Neuronal stem cell (in vitro differentiated cells): ENCODE measurements around the gene CXCR3. TPM values are rescaled to one million over a fixed set of nuclear protein-coding genes. Genes with fewer than 3 reads are reported as not detected.

ENCODE experiments used
- DNase-seq: peaks from one replicate; pipeline ENCODE4 v3.0.0-alpha.2; 2013; ENCODE audit warnings: low spot score
- H2AFZ ChIP-seq: one replicate; pipeline ENCODE4 v1.6.1; 2013; ENCODE audit warnings: mild to moderate bottlenecking, low read length, inconsistent platforms
- H2AK5ac ChIP-seq: 2 replicates; pipeline ENCODE4 v1.6.1; 2013; ENCODE audit warnings: low read depth, mild to moderate bottlenecking, inconsistent platforms, low read length, moderate library complexity, mixed read lengths
- H2BK120ac ChIP-seq: 2 replicates; pipeline ENCODE4 v1.6.1; 2013; ENCODE audit warnings: low read depth, mild to moderate bottlenecking, inconsistent platforms, low read length, moderate library complexity, mixed read lengths
- H2BK12ac ChIP-seq: one replicate; pipeline ENCODE4 v1.6.1; 2013; ENCODE audit warnings: low read length, inconsistent platforms
- H2BK15ac ChIP-seq: 2 replicates; pipeline ENCODE4 v1.6.1; 2013; ENCODE audit warnings: mild to moderate bottlenecking, low read length, inconsistent platforms, mixed read lengths
- H2BK5ac ChIP-seq: one replicate; pipeline ENCODE4 v1.6.1; 2013; ENCODE audit warnings: inconsistent platforms, mild to moderate bottlenecking, low read length, moderate library complexity
- H3K14ac ChIP-seq: one replicate; pipeline ENCODE4 v1.6.1; 2013; ENCODE audit warnings: low read length, inconsistent platforms
- H3K18ac ChIP-seq: 2 replicates; pipeline ENCODE4 v1.6.1; 2013; ENCODE audit warnings: low read length, inconsistent platforms
- H3K23ac ChIP-seq: 2 replicates; pipeline ENCODE4 v1.6.1; 2013; ENCODE audit warnings: low read depth, mild to moderate bottlenecking, mixed read lengths, low read length, inconsistent platforms; ENCODE audit not compliant: poor library complexity
- H3K27ac ChIP-seq: replicated peaks from 3 replicates; pipeline ENCODE4 v1.5.1; 2013; ENCODE audit warnings: low read length, inconsistent platforms
- H3K27me3 ChIP-seq, 3 experiments: 2 replicates each; pipeline ENCODE4 v1.6.1; 2013; ENCODE audit warnings: low read length in 3 of 3, mild to moderate bottlenecking in 2 of 3, inconsistent platforms in 1 of 3, low read depth in 1 of 3, mixed read lengths in 1 of 3, moderate library complexity in 1 of 3; ENCODE audit not compliant: control insufficient read depth in 3 of 3, insufficient read depth in 3 of 3
- H3K36me3 ChIP-seq, 2 donors: replicated peaks in 1 of 2; 2 replicates each; pipeline ENCODE4 v1.6.1; 2013; ENCODE audit warnings: low read length in 2 of 2; ENCODE audit not compliant: control insufficient read depth in 2 of 2, insufficient read depth in 2 of 2
- H3K4ac ChIP-seq: 2 replicates; pipeline ENCODE4 v1.6.1; 2013; ENCODE audit warnings: inconsistent platforms, mild to moderate bottlenecking, low read length, moderate library complexity
- H3K4me1 ChIP-seq, 2 donors: 1 replicate in 1 of 2; 2 replicates in 1 of 2; pipeline ENCODE4 v1.6.1; 2013; ENCODE audit warnings: low read length in 2 of 2, low read depth in 1 of 2; ENCODE audit not compliant: control insufficient read depth in 2 of 2, insufficient read depth in 1 of 2
- H3K4me2 ChIP-seq: one replicate; pipeline ENCODE4 v1.6.1; 2013; ENCODE audit warnings: mild to moderate bottlenecking, low read length, inconsistent platforms; ENCODE audit not compliant: insufficient read depth, poor library complexity, severe bottlenecking
- H3K4me3 ChIP-seq, 2 donors: 2 replicates each; pipeline ENCODE4 v1.5.1; 2013; ENCODE audit warnings: low read length in 2 of 2, mild to moderate bottlenecking in 2 of 2, inconsistent platforms in 1 of 2, moderate library complexity in 1 of 2
- H3K79me1 ChIP-seq: one replicate; pipeline ENCODE4 v1.6.1; 2013; ENCODE audit warnings: low read depth, mild to moderate bottlenecking, inconsistent platforms, low read length, moderate library complexity
- H3K9ac ChIP-seq: one replicate; pipeline ENCODE4 v1.6.1; 2013; ENCODE audit warnings: mild to moderate bottlenecking, low read depth, low read length, inconsistent platforms; ENCODE audit not compliant: poor library complexity
- H3K9me3 ChIP-seq, 2 donors: replicated peaks in 1 of 2; 2 replicates each; pipeline versions ENCODE3 to v1.6.1; 2013; ENCODE audit warnings: low read length in 2 of 2, mild to moderate bottlenecking in 2 of 2, inconsistent platforms in 1 of 2, low read depth in 1 of 2, mixed read lengths in 1 of 2, moderate library complexity in 1 of 2; ENCODE audit not compliant: control insufficient read depth in 2 of 2, insufficient read depth in 1 of 2
- H4K8ac ChIP-seq: one replicate; pipeline ENCODE4 v1.6.1; 2013; ENCODE audit warnings: low read depth, mild to moderate bottlenecking, inconsistent platforms, low read length, moderate library complexity
- H4K91ac ChIP-seq: one replicate; pipeline ENCODE4 v1.6.1; 2013; ENCODE audit warnings: low read length, low read depth, mild to moderate bottlenecking, inconsistent platforms; ENCODE audit not compliant: poor library complexity
- WGBS, 2 donors: extraction: QIAGEN DNeasy Blood & Tissue Kit; methylation state at CpG; one replicate each; pipeline ENCODE4 v1.1.7; 2013; ENCODE audit warnings: missing lambda C conversion rate in 2 of 2, mixed read lengths in 1 of 2; ENCODE audit not compliant: insufficient read length in 2 of 2, insufficient replicate concordance in 1 of 2; ENCODE audit errors: extremely low coverage in 2 of 2; 5-methylcytosine and 5-hydroxymethylcytosine counted together
- polyA plus RNA-seq, 2 experiments: library from polyadenylated mRNA; stranded (reverse); fragments of 200-250 nt; gene quantifications; one replicate each; pipeline ENCODE4 v1.2.3, GENCODE V29; 2013

Gene CXCR3
- not detected for polyA plus RNA-seq (2013, experiment 1 of 2)
- polyA plus RNA-seq (2013, experiment 2 of 2), result not detected

GRCh38 chrX:71618303-71618721 is at the start of gene CXCR3:
CXCR3 (minus strand) TSS chrX:71618511; CDS start chrX:71618449, 62 bp downstream.
- no peak for DNase-seq
- WGBS, 2 donors, result no CpG with 5 or more reads among the region's 4 CpGs
- Histone ChIP-seq H2BK5ac (no peak within 1 kb of the TSS), H3K9ac (no peak within 1 kb of the TSS), H3K18ac (no peak within 1 kb of the TSS), H2BK120ac (no peak within 1 kb of the TSS), H3K9me3 (no peaks in the 10 kb centered on the region), H2AFZ (no peak within 1 kb of the TSS), H3K14ac (no peak within 1 kb of the TSS), H3K36me3 (no peaks in the 10 kb centered on the region), H3K4me1 (no peaks in the 10 kb centered on the region), H4K91ac (no peak within 1 kb of the TSS), H2BK15ac (no peak within 1 kb of the TSS), H4K8ac (no peak within 1 kb of the TSS), H3K4me3 (no peak within 1 kb of the TSS), H3K4ac (no peak within 1 kb of the TSS), H2AK5ac (no peak within 1 kb of the TSS), H3K23ac (no peak within 1 kb of the TSS), H3K79me1 (no peaks in the 10 kb centered on the region), H2BK12ac (no peak within 1 kb of the TSS), H3K27ac (no peak within 1 kb of the TSS), H3K4me2 (no peak within 1 kb of the TSS), H3K27me3 (peaks cover 0 to 7% (median 0%) of the 10 kb centered on the region in 3 experiments)

GRCh38 chrX:71667328-71668247 is 49.3 kb upstream of the CXCR3 start, which contains the start of gene LOC101059915:
LOC101059915 (plus strand) TSS chrX:71667546.
- no peak within 1 kb of the TSS for H3K4me3 ChIP-seq
- no CpG with 5 or more reads among the region's 50 CpGs for WGBS, 2 donors
- no peak within 1 kb of the TSS for H3K27ac ChIP-seq
- H2BK5ac ChIP-seq, result no peak within 1 kb of the TSS
- H3K4ac ChIP-seq, result no peak within 1 kb of the TSS
- no peak within 1 kb of the TSS for H3K23ac ChIP-seq
- H2BK120ac ChIP-seq, result no peak within 1 kb of the TSS
- H4K91ac ChIP-seq, result no peak within 1 kb of the TSS
- H3K14ac ChIP-seq, result no peak within 1 kb of the TSS
- no peaks in the 10 kb centered on the region for H3K9me3 ChIP-seq
- no peak within 1 kb of the TSS for H3K9ac ChIP-seq
- peaks cover 0 to 13% (median 0%) of the 10 kb centered on the region in 3 experiments for H3K27me3 ChIP-seq
- no peaks in the 10 kb centered on the region for H3K4me1 ChIP-seq
- H2BK15ac ChIP-seq, result no peak within 1 kb of the TSS
- no peak within 1 kb of the TSS for H3K4me2 ChIP-seq
- no peak within 1 kb of the TSS for H2AFZ ChIP-seq
- H3K18ac ChIP-seq, result no peak within 1 kb of the TSS
- H3K79me1 ChIP-seq, result no peaks in the 10 kb centered on the region
- H2AK5ac ChIP-seq, result no peak within 1 kb of the TSS
- H3K36me3 ChIP-seq, result no peaks in the 10 kb centered on the region
- no peak within 1 kb of the TSS for H2BK12ac ChIP-seq
- no peak within 1 kb of the TSS for H4K8ac ChIP-seq
- no peak for DNase-seq

- no peak overlapping the region for H2BK120ac ChIP-seq
- H3K4ac ChIP-seq, result no peak overlapping the region
- no peak overlapping the region for H2AFZ ChIP-seq
- no peak overlapping the region for H2BK15ac ChIP-seq
- no peak for DNase-seq
- no peak overlapping the region for H2BK5ac ChIP-seq
- H3K27ac ChIP-seq, result no peak overlapping the region
- no peak overlapping the region for H4K8ac ChIP-seq
- no peak overlapping the region for H3K14ac ChIP-seq
- no peak overlapping the region for H3K23ac ChIP-seq
- no peak overlapping the region for H3K9ac ChIP-seq
- WGBS, 2 donors, result no CpG with 5 or more reads among the region's 48 CpGs
- H3K18ac ChIP-seq, result no peak overlapping the region
- H2BK12ac ChIP-seq, result no peak overlapping the region
- H2AK5ac ChIP-seq, result no peak overlapping the region
- no peak overlapping the region for H3K4me2 ChIP-seq
- no peak overlapping the region for H3K4me3 ChIP-seq
- H3K9me3 ChIP-seq, result no peaks in the 10 kb centered on the region
- no peak overlapping the region for H4K91ac ChIP-seq
- H3K4me1 ChIP-seq, result no peaks in the 10 kb centered on the region
- H3K27me3 ChIP-seq, result peaks cover 0 to 14% (median 0%) of the 10 kb centered on the region in 3 experiments
- no peaks in the 10 kb centered on the region for H3K36me3 ChIP-seq
- H3K79me1 ChIP-seq, result no peaks in the 10 kb centered on the region
Measured at GRCh38 chrX:71666240-71667223, 48.2 kb upstream of the CXCR3 start.
